ENCODE results near the gene G3BP2. TPM values are rescaled to one million over a fixed set of nuclear protein-coding genes. Genes with fewer than 3 reads are reported as not detected.
"Not testable (repeated sequence)": the region's sequence is repeated elsewhere in the genome, so short reads cannot be mapped to it uniquely, and the experiment has no call there.

The G3BP2 gene
- total RNA-seq, 1 experiment from 2014 or later: 175 TPM

DNA sequence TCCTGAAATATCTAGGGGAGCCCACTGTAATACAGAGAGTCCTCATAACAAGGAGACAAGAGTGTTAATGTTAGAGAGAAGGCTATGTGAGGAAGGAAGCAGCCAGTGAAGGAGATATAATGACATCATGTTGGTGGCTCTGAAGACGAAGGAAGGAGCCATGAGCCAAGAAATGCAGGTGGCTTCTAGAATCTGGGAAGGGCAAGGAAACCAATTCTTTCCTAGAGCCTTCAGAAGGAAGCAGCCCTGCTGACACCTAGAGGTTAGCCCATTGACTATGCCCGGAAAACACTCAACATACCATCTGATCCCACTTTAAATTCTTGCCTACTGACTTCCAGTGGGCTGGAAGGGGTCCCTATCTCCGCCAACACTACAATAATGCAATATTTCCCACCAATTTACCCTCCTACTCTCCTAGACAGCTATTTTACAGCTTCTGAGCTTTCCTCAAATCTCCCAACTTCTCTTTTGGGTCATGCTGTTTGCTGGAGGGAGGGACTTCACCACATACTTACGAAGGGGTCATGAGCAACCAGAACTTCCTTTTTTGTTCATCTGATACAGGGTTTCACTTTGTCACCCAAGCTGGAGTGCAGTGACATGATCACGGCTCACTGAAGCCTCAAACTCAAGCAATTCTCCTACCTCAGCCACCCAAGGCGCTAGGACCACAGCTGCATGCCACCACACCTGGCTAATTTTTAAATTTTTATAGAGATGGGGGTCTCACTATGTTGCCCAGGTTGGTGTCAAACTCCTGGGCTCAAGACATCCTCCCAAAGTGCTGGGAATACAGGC lies 25.2 kb upstream of the G3BP2 start:
- no peak overlapping the region for H3K4me3 ChIP-seq (ENCODE audit: insufficient read depth, low read depth, low read length)
- H3K27me3 ChIP-seq (ENCODE audit: control insufficient read depth, insufficient read depth, low read length): no peaks in the 10 kb centered on the region
- DNase-seq: no peak
- H3K36me3 ChIP-seq (replicated peaks; ENCODE audit: control insufficient read depth, insufficient read depth, low read length): no peaks in the 10 kb centered on the region; the same call in none of the 2 replicates

DNA sequence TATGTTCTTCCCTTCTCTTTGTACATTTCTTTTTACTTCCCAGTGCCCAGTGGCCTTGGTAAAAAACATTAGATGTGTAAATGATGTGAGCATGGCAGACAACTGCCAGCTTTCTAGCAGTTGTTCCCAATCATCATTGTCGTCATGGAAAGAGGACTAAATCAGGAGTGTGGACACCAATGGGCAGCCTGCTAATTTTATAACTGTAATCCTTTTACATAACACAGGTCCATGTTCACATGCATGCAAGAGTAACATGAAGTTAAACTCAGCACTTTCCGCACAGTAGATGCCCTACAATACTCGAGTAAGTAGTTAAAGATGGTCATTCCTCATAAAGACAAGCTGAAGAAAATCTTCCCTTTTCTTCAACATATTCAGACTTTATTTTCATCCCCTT lies 23.4 kb upstream of the G3BP2 start:
- no peak for DNase-seq

DNA sequence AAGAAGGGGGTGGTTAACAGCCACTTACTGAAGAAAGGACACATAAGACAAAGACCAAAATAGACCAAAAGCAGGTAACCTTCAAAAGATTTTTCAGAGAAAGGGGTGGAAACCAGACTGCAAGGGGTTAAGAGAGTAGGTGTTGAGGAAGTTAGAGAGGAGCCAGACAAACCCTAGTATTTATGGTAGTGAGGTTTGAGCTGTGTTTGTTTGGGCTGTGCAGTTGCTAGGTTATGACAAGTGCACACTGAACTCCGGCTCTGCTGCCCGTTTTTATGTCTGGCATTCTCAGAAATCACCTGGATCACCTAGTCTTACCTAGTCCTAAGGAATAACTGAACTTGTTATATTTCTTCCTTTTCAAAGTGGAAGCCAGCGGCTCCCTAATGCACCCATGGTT lies 22.9 kb upstream of the G3BP2 start:
- peaks cover 1% of the 10 kb centered on the region for H3K36me3 ChIP-seq (replicated peaks; ENCODE audit: control insufficient read depth, insufficient read depth, low read length)
- H3K27me3 ChIP-seq (ENCODE audit: control insufficient read depth, insufficient read depth, low read length): no peaks in the 10 kb centered on the region
- no peak for DNase-seq
- H3K4me3 ChIP-seq (ENCODE audit: insufficient read depth, low read depth, low read length): no peak overlapping the region

More for the DNA sequence above, 23.4 kb upstream of the G3BP2 start:
- Histone ChIP-seq H3K36me3 (replicated peaks; ENCODE audit: control insufficient read depth, insufficient read depth, low read length) (peaks cover 1% of the 10 kb centered on the region), H3K27me3 (ENCODE audit: control insufficient read depth, insufficient read depth, low read length) (no peaks in the 10 kb centered on the region), H3K4me3 (ENCODE audit: insufficient read depth, low read depth, low read length) (no peak overlapping the region)

DNA sequence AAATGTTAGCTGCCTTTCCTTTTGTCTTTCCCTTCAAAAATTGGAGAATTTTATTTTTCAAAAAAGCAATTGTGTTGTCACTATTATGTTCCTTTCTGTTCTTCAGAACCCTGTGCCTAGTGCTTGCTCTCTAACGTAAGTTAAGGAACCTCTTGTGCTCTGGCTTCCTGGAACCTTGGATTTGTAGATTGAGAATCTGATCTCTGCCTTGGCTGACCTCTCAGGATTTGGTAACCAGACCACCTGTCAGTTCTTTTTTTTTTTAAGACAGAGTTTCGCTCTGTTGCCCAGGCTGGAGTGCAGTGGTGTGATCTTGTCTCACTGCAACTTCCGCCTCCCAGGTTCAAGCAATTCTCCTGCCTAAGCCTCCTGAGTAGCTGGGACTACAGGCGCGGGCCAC lies 18.9 kb upstream of the G3BP2 start:
- H3K4me3 ChIP-seq (ENCODE audit: insufficient read depth, low read depth, low read length); DNase-seq; H3K27me3 ChIP-seq (ENCODE audit: control insufficient read depth, insufficient read depth, low read length); H3K36me3 ChIP-seq (replicated peaks; ENCODE audit: control insufficient read depth, insufficient read depth, low read length): not testable (repeated sequence)

DNA sequence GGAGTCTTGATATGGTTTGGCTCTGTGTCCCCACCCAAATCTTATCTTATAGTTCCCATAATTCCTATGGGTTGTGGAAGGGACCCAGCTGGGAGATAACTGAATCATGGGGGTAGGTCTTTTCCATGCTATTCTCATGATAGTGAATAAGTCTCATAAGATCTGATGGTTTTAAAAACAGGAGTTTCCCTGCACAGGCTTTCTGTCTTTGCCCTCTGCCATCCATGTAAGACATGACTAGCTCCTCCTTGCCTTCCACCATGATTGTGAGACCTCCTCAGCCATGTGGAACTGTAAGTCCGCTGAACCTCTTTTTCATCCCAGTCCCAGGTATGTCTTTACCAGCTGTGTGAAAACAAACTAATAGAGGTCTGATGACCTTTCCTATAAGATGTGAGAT lies 13.9 kb upstream of the G3BP2 start:
- not testable (repeated sequence) for H3K36me3 ChIP-seq (replicated peaks; ENCODE audit: control insufficient read depth, insufficient read depth, low read length); H3K27me3 ChIP-seq (ENCODE audit: control insufficient read depth, insufficient read depth, low read length); H3K4me3 ChIP-seq (ENCODE audit: insufficient read depth, low read depth, low read length); DNase-seq

DNA sequence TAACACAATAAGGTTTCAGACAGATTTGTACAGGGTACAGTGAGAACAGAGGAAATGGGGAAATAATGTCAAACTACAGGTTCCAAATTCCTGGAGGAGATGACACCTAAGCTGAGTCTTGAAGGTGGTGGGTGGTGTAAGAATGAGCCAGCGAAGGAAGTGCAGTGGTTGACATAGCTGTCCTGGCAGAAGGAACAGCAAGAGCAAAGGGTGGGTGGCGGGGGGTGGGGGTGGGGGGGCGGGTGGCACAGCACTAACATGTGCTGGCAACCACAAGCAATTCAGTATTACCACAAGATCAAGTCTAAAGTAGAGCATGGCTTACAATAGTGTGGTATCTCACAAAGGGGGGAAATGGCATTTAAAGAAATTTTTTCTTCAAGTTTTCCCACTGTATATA lies 13.1 kb upstream of the G3BP2 start:
- no peak overlapping the region for H3K4me3 ChIP-seq (ENCODE audit: insufficient read depth, low read depth, low read length)
- peaks cover 2% of the 10 kb centered on the region for H3K36me3 ChIP-seq (replicated peaks; ENCODE audit: control insufficient read depth, insufficient read depth, low read length)
- DNase-seq: no peak
- no peaks in the 10 kb centered on the region for H3K27me3 ChIP-seq (ENCODE audit: control insufficient read depth, insufficient read depth, low read length)

DNA sequence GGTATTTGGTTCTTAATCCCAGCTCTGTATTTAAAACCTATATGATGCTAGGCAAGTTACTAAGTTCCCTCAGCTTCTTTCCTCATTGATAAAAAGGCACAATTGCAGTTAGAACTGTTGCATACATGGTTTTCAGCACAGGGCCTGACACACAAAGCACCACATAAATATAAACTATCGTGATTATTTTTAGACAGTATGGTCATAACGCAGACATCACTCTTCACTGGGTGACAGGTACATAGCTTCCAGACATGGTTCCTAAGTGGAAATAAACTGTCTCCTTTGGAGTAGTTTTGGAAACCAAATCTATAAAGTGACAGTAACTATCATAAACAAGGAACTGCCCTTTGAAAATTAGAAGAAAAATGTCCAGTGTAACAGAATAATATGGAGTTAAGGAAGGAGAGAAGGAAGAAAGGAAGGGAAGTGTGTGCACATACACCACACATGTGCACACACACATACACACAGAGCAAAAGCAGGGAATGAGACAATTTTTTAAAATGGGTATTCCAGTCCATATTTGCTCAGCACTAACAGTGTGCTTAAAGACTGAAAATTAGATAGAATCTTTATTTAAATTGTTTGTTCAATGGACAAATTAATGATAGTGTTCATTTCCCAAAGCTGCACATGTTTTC lies 12.5 kb upstream of the G3BP2 start:
- no peaks in the 10 kb centered on the region for H3K27me3 ChIP-seq (ENCODE audit: control insufficient read depth, insufficient read depth, low read length)
- no peak for DNase-seq
- H3K36me3 ChIP-seq (replicated peaks; ENCODE audit: control insufficient read depth, insufficient read depth, low read length): peaks cover 2% of the 10 kb centered on the region; the same call in 1 of the 2 replicates
- no peak overlapping the region for H3K4me3 ChIP-seq (ENCODE audit: insufficient read depth, low read depth, low read length)

DNA sequence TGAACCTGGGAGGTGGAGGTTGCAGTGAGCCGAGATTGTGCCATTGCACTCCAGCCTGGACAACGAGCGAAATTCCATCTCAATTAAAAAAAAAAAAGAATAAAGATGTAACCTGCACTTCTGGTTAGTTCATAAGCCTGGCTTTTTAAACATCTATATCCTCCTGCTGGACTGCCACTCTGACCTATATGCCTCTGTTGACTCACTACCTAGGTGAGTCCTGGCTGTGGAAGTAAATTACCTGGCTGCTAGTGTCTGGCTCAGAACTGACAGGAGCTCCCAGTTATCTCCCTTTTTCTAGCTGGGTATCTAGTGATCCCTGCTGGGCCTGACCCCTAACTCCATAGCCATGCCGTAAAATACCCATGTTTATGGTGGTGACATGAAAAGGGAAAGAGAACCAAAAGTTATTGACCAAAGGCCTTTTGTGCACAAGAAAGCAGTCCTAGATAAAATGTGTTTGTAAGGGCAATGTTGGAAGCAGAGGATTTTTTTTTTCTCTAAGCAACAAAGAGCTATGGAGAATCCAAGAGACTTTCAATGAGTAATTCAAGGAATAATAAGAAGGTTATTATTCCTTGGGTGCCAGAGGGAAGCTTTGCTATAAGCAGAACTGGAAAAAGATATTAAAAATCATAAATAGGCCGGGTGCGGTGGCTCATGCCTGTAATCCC lies 10.4 kb upstream of the G3BP2 start:
- DNase-seq: no peak

DNA sequence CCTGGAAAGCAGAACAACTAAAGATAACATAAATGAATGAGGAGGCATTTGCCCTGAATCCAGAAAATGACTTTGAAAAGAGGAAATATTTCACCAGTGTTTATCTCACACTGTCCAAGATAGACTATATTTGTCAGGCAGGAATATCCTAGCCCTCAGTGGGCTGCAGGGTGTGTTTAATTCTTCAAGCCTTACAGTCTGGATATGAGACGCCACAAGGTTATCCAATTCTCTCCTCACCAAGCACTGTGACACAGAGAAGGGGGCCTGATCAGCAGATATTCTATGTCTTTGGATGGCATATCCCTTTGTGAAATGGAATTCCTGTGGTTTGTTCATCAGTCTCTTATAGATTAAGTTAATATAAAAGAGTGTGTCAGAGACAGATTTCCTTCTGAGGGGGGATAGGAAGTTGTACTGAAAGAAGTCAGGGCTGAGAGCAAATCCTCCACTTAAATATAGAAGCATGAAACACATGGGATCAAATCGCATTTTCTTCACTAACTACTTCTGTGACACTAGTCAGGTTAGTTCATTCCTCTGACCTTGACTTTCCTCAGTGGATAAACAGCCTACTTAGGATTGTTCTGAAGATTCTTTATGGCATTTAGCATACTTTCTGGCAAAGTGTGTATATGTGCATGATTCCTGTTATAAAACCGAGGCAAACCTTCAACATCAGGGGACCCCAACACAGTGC lies 6.8 kb upstream of the G3BP2 start:
- Histone ChIP-seq H3K27me3 (ENCODE audit: control insufficient read depth, insufficient read depth, low read length) (no peaks in the 10 kb centered on the region), H3K36me3 (replicated peaks; ENCODE audit: control insufficient read depth, insufficient read depth, low read length) (no peaks in the 10 kb centered on the region; the same call in 1 of the 2 replicates), H3K4me3 (ENCODE audit: insufficient read depth, low read depth, low read length) (no peak overlapping the region)
- DNase-seq: no peak

More for the DNA sequence above, 10.4 kb upstream of the G3BP2 start:
- Histone ChIP-seq H3K36me3 (replicated peaks; ENCODE audit: control insufficient read depth, insufficient read depth, low read length) (peaks cover 2% of the 10 kb centered on the region; the same call in 1 of the 2 replicates), H3K4me3 (ENCODE audit: insufficient read depth, low read depth, low read length) (no peak overlapping the region), H3K27me3 (ENCODE audit: control insufficient read depth, insufficient read depth, low read length) (no peaks in the 10 kb centered on the region)

DNA sequence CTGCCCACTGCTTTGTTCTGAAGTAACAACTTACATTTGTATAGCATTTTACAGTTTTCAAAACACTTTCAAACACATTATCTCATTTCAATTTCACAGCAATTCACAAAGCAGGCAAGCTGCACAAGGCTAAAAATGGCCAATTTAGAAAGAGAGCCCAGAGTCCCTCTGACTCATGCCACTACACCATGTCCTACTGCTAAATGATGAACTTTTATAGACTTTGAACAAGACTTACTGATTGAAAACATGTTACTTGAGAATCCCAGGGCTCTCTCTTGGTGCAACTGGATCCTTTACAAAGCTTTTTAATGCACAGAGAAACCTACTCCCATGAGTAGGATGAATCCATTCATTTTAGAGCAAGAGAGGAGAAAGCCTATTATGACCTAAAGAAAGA lies 5.8 kb upstream of the G3BP2 start:
- no peak for DNase-seq
- Histone ChIP-seq H3K36me3 (replicated peaks; ENCODE audit: control insufficient read depth, insufficient read depth, low read length) (no peaks in the 10 kb centered on the region; the same call in 1 of the 2 replicates), H3K27me3 (ENCODE audit: control insufficient read depth, insufficient read depth, low read length) (no peaks in the 10 kb centered on the region), H3K4me3 (ENCODE audit: insufficient read depth, low read depth, low read length) (no peak overlapping the region)

DNA sequence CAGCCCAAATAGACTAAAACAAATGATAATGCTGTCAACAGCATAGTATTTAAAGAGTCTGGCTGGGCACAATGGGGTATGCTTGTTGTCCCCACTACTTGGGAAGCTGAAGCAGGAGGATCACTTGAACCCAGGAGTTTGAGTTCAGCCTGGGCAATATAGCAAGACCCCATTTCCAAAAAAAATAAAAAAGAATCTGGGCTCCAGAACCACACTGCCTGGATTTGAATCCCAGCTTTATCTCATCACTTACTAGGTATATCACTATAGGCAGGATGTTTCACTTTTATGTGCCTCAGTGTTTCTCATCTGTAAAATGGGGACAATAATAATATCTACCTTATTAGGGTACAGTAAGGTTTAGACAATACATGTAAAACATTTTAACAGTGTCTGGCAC lies 5.3 kb upstream of the G3BP2 start:
- no peaks in the 10 kb centered on the region; the same call in 1 of the 2 replicates for H3K36me3 ChIP-seq (replicated peaks; ENCODE audit: control insufficient read depth, insufficient read depth, low read length)
- DNase-seq: no peak
- H3K27me3 ChIP-seq (ENCODE audit: control insufficient read depth, insufficient read depth, low read length): no peaks in the 10 kb centered on the region
- H3K4me3 ChIP-seq (ENCODE audit: insufficient read depth, low read depth, low read length): no peak overlapping the region

DNA sequence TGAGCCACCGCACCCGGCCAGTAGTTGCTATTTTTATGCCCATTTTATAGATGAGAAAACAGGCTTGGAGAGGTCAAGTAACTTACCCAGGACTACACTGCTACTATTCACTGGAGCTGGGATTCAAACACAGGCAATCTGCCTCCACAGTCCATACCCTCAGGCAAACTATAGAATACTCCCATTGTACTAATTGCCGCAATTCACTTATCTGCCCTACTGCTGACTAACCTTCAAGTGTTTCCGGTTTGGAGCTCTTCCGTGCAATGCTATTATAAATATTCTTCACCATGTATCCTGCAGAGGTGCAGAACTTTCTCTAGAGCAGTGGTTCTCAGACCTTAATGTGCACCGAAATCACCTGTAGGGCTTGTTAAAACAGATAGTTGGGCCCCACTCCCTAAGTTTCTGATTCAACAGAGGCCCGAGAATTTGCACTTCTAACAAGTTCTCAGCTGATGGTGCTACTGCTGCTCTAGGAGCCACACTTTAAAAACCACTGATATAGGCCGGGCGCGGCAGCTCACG lies 1.9 kb upstream of the G3BP2 start:
- no peak overlapping the region for H3K4me3 ChIP-seq (ENCODE audit: insufficient read depth, low read depth, low read length)
- H3K36me3 ChIP-seq (replicated peaks; ENCODE audit: control insufficient read depth, insufficient read depth, low read length): no peaks in the 10 kb centered on the region; the same call in 1 of the 2 replicates
- DNase-seq: no peak
- H3K27me3 ChIP-seq (ENCODE audit: control insufficient read depth, insufficient read depth, low read length): no peaks in the 10 kb centered on the region

DNA sequence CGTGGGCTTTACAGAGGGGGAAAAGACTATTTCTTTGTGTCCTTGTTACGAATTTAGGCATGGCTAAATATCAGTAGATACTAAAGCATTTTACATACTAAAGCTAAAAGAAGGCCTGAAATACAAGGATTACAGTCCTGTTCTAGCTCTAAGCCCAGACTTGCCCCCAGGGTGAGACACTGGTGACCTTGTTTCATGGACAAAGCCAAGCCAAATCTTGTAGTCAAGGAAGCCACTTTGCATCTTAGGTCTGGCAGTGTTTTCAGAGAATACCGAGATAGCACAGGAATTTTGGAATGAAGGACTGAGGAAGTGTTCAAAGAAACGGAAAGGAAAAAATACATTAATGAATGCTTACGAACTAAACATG lies 733 bp upstream of the G3BP2 start:
- peak overlapping the region; percentile 91 for H3K4me3 ChIP-seq (ENCODE audit: insufficient read depth, low read depth, low read length)
- H3K36me3 ChIP-seq (replicated peaks; ENCODE audit: control insufficient read depth, insufficient read depth, low read length): no peaks in the 10 kb centered on the region; the same call in 1 of the 2 replicates
- H3K27me3 ChIP-seq (ENCODE audit: control insufficient read depth, insufficient read depth, low read length): no peaks in the 10 kb centered on the region
- no peak for DNase-seq

DNA sequence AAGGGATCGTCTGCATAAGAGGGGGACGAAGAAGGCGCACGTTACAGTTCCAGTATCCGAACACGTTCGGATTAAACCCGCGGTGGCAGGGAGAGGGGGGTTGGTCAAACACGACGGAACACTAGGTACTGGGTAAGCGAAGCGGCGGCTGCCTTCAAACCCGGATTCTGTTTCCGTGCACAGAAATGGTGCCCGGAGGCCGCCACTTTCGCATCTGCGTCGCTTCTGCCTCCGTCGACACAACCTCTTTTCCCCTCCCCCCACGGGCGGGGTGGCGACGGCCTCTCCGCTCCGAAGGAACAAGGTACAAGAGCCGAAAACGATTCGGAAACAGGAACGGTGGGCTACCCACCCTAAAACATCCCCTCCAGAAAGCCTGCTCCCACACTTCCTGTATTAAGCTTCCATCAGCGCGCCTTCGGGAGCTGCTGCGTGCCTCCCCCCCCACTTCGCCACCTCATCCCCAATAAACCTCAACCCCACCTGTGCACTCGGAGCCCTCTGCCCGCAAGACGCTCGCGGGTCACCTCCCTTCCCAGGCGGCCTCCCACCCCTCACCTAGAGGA lies 667 bp downstream of the G3BP2 start:
- Histone ChIP-seq H3K36me3 (replicated peaks; ENCODE audit: control insufficient read depth, insufficient read depth, low read length) (no peaks in the 10 kb centered on the region; the same call in 1 of the 2 replicates), H3K4me3 (ENCODE audit: insufficient read depth, low read depth, low read length) (peak overlapping the region; percentile 91), H3K27me3 (ENCODE audit: control insufficient read depth, insufficient read depth, low read length) (no peaks in the 10 kb centered on the region)
- no peak for DNase-seq

Measured in H7 (cell line).